ENCODE results near the gene METTL15. TPM values are rescaled to one million over a fixed set of nuclear protein-coding genes. Genes with fewer than 3 reads are reported as not detected.

METTL15 gene
- total RNA-seq, 2 experiments from 2014 or later = 18.9 to 19.7 TPM

DNA sequence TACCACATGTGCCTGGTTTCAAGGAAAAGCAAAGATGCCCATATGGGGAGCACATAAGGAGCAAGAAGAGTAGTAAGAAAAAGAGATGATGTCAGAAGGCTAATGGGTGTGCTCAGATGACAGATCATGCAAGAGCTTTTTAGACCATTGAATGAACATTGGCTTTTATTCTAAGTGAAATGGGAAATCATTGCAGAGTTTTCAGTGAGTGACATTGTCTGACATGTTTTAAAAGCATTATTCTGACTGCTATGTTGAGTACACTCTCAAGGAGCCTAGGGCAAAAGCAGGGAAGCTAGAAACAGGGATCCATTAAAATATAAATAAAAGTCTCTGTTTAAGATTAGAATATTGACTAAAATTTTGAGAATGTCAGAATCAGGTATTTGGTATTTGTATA is 133.6 kb downstream of the METTL15 start:
- Histone ChIP-seq H3K4me2 (ENCODE audit: low read length) (no peak overlapping the region), H3K9me3 (ENCODE audit: low read length) (no peaks in the 10 kb centered on the region), H4K20me1 (ENCODE audit: insufficient read depth, low read length) (no peaks in the 10 kb centered on the region), H3K36me3 (ENCODE audit: insufficient read depth, low read length) (no peaks in the 10 kb centered on the region), H3K4me3 (ENCODE audit: low read depth, low read length, poor library complexity, severe bottlenecking) (no peak overlapping the region), H3K9me2 (ENCODE audit: insufficient read depth, low read length) (no peaks in the 10 kb centered on the region), H3K27ac (ENCODE audit: low read depth, low read length, poor library complexity, severe bottlenecking) (no peak overlapping the region), H2AFZ (ENCODE audit: low read length) (no peak overlapping the region), H3K4me1 (ENCODE audit: insufficient read depth, low read length, poor library complexity, severe bottlenecking) (no peaks in the 10 kb centered on the region), H3K79me2 (ENCODE audit: insufficient read depth, low read depth, low read length) (no peaks in the 10 kb centered on the region)
- no peak for DNase-seq (ENCODE audit: low spot score)
- intact Hi-C loops (cut with micrococcal nuclease; ENCODE audit: unreplicated experiment) = no loop called here
- no TSS peak for BruUV-seq (replicated peaks)
- ChIA-PET POLR2A (interaction anchor here (0.9 kb wide), 1 partner anchor 20 kb away, joined by 3 read pairs; no protein-coding TSS in a partner anchor), CTCF (ENCODE audit: unreplicated experiment) (no interaction called here)
- TF ChIP-seq, protein P1, sequence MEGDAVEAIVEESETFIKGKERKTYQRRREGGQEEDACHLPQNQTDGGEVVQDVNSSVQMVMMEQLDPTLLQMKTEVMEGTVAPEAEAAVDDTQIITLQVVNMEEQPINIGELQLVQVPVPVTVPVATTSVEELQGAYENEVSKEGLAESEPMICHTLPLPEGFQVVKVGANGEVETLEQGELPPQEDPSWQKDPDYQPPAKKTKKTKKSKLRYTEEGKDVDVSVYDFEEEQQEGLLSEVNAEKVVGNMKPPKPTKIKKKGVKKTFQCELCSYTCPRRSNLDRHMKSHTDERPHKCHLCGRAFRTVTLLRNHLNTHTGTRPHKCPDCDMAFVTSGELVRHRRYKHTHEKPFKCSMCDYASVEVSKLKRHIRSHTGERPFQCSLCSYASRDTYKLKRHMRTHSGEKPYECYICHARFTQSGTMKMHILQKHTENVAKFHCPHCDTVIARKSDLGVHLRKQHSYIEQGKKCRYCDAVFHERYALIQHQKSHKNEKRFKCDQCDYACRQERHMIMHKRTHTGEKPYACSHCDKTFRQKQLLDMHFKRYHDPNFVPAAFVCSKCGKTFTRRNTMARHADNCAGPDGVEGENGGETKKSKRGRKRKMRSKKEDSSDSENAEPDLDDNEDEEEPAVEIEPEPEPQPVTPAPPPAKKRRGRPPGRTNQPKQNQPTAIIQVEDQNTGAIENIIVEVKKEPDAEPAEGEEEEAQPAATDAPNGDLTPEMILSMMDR (conservative IDR thresholded peaks at IDR 0.05; ENCODE audit: low read length) = no peak
- no peak for TF ChIP-seq EZH2phosphoT487 (IDR thresholded peaks at IDR 0.05; ENCODE audit: borderline replicate concordance, low read depth, low read length)

DNA sequence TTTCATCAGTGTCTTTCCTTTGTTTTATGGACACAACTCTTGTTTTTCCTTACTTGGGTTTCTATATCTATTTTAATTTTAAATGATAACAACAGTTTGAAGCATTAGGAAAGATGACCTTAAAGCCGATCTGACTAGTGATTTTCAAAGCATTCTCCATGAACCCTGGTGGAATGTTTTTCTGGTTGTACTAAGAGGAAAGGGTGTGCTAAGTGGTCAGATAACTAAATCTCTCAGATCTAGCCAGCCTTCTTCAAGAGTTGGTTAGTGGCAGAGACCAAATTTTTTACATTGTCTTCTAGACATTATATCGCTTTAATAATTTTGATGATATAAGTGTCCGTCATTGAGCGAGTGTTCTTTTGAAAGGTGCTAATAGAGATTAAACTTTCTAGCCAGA is 134.4 kb downstream of the METTL15 start:
- intact Hi-C loops (cut with micrococcal nuclease; ENCODE audit: unreplicated experiment) = no loop called here
- Histone ChIP-seq H3K9me3 (ENCODE audit: low read length) (no peaks in the 10 kb centered on the region), H2AFZ (ENCODE audit: low read length) (no peak overlapping the region), H3K36me3 (ENCODE audit: insufficient read depth, low read length) (no peaks in the 10 kb centered on the region), H3K4me2 (ENCODE audit: low read length) (no peak overlapping the region), H4K20me1 (ENCODE audit: insufficient read depth, low read length) (no peaks in the 10 kb centered on the region), H3K4me3 (ENCODE audit: low read depth, low read length, poor library complexity, severe bottlenecking) (no peak overlapping the region), H3K79me2 (ENCODE audit: insufficient read depth, low read depth, low read length) (no peaks in the 10 kb centered on the region), H3K27ac (ENCODE audit: low read depth, low read length, poor library complexity, severe bottlenecking) (no peak overlapping the region), H3K9me2 (ENCODE audit: insufficient read depth, low read length) (no peaks in the 10 kb centered on the region), H3K4me1 (ENCODE audit: insufficient read depth, low read length, poor library complexity, severe bottlenecking) (no peaks in the 10 kb centered on the region)
- DNase-seq (ENCODE audit: low spot score) = no peak
- no TSS peak for BruUV-seq (replicated peaks)
- POLR2A ChIA-PET = interaction anchor here (0.9 kb wide), 1 partner anchor 21 kb away, joined by 3 read pairs; no protein-coding TSS in a partner anchor
- TF ChIP-seq, protein P1 (conservative IDR thresholded peaks at IDR 0.05; ENCODE audit: low read length) = no peak
- no peak for TF ChIP-seq EZH2phosphoT487 (IDR thresholded peaks at IDR 0.05; ENCODE audit: borderline replicate concordance, low read depth, low read length)
- CTCF ChIA-PET (ENCODE audit: unreplicated experiment) = no interaction called here

DNA sequence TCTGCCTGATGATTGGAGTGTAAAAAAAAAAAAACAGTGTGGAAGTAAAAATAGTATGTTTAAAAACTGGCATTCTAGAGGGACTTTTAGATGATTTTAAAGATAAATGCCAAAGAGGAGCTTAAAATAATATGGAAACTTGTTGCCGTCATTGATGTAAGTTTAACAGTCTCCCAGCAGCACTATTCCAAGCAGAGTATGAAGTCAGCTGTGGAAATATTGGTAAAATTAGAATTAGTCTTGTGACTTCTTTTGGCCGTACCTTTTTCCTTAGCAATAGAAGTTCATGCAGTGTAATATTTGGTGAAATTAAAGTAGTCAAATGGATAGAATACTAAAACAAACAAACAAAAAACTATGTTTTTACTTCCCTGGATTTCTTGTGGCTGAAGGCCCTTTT is 134.9 kb downstream of the METTL15 start:
- Histone ChIP-seq H3K4me2 (ENCODE audit: low read length) (no peak overlapping the region), H3K4me3 (ENCODE audit: low read depth, low read length, poor library complexity, severe bottlenecking) (no peak overlapping the region), H3K4me1 (ENCODE audit: insufficient read depth, low read length, poor library complexity, severe bottlenecking) (no peaks in the 10 kb centered on the region), H2AFZ (ENCODE audit: low read length) (no peak overlapping the region), H3K79me2 (ENCODE audit: insufficient read depth, low read depth, low read length) (no peaks in the 10 kb centered on the region), H4K20me1 (ENCODE audit: insufficient read depth, low read length) (no peaks in the 10 kb centered on the region), H3K9me2 (ENCODE audit: insufficient read depth, low read length) (no peaks in the 10 kb centered on the region), H3K27ac (ENCODE audit: low read depth, low read length, poor library complexity, severe bottlenecking) (no peak overlapping the region), H3K9me3 (ENCODE audit: low read length) (no peaks in the 10 kb centered on the region), H3K36me3 (ENCODE audit: insufficient read depth, low read length) (no peaks in the 10 kb centered on the region)
- TF ChIP-seq, protein P1 (conservative IDR thresholded peaks at IDR 0.05; ENCODE audit: low read length) = no peak
- no peak for TF ChIP-seq EZH2phosphoT487 (IDR thresholded peaks at IDR 0.05; ENCODE audit: borderline replicate concordance, low read depth, low read length)
- no TSS peak for BruUV-seq (replicated peaks)
- ChIA-PET CTCF (ENCODE audit: unreplicated experiment) (no interaction called here), POLR2A (no interaction called here)
- DNase-seq (ENCODE audit: low spot score) = no peak
- intact Hi-C loops (cut with micrococcal nuclease; ENCODE audit: unreplicated experiment) = no loop called here
